SK-N-SH (cell line): ENCODE data around the gene RPS6KL1.

ENCODE experiments used
- CHD2 ChIP-seq: fragments of 150-350 bp; IDR thresholded peaks from 2 replicates; pipeline ENCODE4 v1.6.1; 2018; ENCODE audit warnings: low read length; ENCODE audit not compliant: partially characterized antibody
- JUND ChIP-seq: IDR thresholded peaks from 2 replicates; pipeline ENCODE4 v1.4.0; 2012
- NRF1 ChIP-seq: IDR thresholded peaks from 2 replicates; pipeline ENCODE4 v1.6.1; 2012; ENCODE audit warnings: low read depth, mild to moderate bottlenecking, low read length
- POLR2AphosphoS5 ChIP-seq: IDR thresholded peaks from 2 replicates; pipeline ENCODE4 v1.6.1; 2012; ENCODE audit warnings: low read depth, low read length
- RFX5 ChIP-seq: IDR thresholded peaks from 2 replicates; pipeline ENCODE4 v1.6.1; 2012; ENCODE audit warnings: mild to moderate bottlenecking, improper control_type of control experiment, low read length
- TAF1 ChIP-seq: IDR thresholded peaks from 2 replicates; pipeline ENCODE4 v1.6.1; 2012; ENCODE audit warnings: low read depth, mild to moderate bottlenecking, low read length, moderate library complexity, borderline replicate concordance
- TF ChIP-seq, protein P1 (sequence below): IDR thresholded peaks from 2 replicates; pipeline ENCODE4 v1.6.1; 2012; ENCODE audit warnings: mild to moderate bottlenecking, low read depth, low read length, moderate library complexity
- TF ChIP-seq, protein P2 (sequence below): fragments of 200-600 bp; sonication (generic); IDR thresholded peaks from 2 replicates; pipeline ENCODE4 v1.6.1; 2017; ENCODE audit warnings: antibody characterized with exemption, mild to moderate bottlenecking, moderate library complexity
- TF ChIP-seq, protein P3 (sequence below): fragments of 150-350 bp; IDR thresholded peaks from 2 replicates; pipeline ENCODE4 v1.6.1; 2017; ENCODE audit warnings: antibody characterized with exemption, low read length, low read depth, borderline replicate concordance
- TF ChIP-seq, protein P4 (sequence below): IDR thresholded peaks from 2 replicates; pipeline ENCODE4; 2012

DNA sequence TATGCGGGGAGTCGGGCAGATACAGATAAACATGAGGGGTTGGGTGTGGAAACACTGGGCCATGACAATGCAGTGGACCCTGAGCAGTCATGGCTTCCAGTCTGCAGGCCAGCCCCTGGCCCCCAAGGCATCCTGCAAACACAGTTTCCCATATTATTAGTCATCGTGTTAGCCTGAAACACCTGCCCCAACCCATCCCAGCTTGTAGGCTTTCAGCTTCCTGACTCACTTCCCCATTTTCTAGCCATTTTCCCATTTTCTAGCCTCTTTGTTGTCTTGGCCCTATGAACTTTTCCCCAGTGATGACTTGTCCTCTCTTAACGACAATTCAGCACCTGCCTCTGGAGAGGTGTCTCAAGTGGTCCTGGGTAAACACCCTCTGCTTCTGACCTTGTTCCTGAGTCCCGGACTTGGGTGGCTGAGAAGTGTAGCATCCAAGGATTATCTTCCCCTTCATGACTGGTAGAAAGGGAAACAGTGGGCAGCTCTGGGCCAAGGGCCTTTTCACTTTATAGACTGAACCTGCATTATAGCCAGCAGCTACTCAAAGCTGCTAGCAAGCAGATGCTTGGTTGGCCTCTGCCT is 36.6 kb upstream of the RPS6KL1 start:
- TF ChIP-seq TAF1 (no peak), JUND (no peak), NRF1 (no peak), POLR2AphosphoS5 (no peak), RFX5 (no peak), CHD2 (no peak)
- TF ChIP-seq, protein P1, sequence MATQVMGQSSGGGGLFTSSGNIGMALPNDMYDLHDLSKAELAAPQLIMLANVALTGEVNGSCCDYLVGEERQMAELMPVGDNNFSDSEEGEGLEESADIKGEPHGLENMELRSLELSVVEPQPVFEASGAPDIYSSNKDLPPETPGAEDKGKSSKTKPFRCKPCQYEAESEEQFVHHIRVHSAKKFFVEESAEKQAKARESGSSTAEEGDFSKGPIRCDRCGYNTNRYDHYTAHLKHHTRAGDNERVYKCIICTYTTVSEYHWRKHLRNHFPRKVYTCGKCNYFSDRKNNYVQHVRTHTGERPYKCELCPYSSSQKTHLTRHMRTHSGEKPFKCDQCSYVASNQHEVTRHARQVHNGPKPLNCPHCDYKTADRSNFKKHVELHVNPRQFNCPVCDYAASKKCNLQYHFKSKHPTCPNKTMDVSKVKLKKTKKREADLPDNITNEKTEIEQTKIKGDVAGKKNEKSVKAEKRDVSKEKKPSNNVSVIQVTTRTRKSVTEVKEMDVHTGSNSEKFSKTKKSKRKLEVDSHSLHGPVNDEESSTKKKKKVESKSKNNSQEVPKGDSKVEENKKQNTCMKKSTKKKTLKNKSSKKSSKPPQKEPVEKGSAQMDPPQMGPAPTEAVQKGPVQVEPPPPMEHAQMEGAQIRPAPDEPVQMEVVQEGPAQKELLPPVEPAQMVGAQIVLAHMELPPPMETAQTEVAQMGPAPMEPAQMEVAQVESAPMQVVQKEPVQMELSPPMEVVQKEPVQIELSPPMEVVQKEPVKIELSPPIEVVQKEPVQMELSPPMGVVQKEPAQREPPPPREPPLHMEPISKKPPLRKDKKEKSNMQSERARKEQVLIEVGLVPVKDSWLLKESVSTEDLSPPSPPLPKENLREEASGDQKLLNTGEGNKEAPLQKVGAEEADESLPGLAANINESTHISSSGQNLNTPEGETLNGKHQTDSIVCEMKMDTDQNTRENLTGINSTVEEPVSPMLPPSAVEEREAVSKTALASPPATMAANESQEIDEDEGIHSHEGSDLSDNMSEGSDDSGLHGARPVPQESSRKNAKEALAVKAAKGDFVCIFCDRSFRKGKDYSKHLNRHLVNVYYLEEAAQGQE: no peak
- TF ChIP-seq, protein P2, sequence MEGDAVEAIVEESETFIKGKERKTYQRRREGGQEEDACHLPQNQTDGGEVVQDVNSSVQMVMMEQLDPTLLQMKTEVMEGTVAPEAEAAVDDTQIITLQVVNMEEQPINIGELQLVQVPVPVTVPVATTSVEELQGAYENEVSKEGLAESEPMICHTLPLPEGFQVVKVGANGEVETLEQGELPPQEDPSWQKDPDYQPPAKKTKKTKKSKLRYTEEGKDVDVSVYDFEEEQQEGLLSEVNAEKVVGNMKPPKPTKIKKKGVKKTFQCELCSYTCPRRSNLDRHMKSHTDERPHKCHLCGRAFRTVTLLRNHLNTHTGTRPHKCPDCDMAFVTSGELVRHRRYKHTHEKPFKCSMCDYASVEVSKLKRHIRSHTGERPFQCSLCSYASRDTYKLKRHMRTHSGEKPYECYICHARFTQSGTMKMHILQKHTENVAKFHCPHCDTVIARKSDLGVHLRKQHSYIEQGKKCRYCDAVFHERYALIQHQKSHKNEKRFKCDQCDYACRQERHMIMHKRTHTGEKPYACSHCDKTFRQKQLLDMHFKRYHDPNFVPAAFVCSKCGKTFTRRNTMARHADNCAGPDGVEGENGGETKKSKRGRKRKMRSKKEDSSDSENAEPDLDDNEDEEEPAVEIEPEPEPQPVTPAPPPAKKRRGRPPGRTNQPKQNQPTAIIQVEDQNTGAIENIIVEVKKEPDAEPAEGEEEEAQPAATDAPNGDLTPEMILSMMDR: no peak
- TF ChIP-seq, protein P3, sequence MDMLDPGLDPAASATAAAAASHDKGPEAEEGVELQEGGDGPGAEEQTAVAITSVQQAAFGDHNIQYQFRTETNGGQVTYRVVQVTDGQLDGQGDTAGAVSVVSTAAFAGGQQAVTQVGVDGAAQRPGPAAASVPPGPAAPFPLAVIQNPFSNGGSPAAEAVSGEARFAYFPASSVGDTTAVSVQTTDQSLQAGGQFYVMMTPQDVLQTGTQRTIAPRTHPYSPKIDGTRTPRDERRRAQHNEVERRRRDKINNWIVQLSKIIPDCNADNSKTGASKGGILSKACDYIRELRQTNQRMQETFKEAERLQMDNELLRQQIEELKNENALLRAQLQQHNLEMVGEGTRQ: no peak
- TF ChIP-seq, protein P4, sequence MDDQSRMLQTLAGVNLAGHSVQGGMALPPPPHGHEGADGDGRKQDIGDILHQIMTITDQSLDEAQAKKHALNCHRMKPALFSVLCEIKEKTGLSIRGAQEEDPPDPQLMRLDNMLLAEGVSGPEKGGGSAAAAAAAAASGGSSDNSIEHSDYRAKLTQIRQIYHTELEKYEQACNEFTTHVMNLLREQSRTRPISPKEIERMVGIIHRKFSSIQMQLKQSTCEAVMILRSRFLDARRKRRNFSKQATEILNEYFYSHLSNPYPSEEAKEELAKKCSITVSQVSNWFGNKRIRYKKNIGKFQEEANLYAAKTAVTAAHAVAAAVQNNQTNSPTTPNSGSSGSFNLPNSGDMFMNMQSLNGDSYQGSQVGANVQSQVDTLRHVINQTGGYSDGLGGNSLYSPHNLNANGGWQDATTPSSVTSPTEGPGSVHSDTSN: no peak
